SH-SY5Y (cell line): Measurements from ENCODE around the gene ACAN.

Experiments used
- GATA2 ChIP-seq: IDR thresholded peaks from 2 replicates; pipeline ENCODE4 v1.6.1; 2011; ENCODE audit warnings: mild to moderate bottlenecking, low read depth, low read length
- GATA3 ChIP-seq: IDR thresholded peaks from 2 replicates; pipeline ENCODE4 v1.6.1; 2011; ENCODE audit warnings: low read depth, mild to moderate bottlenecking, low read length, moderate library complexity

DNA sequence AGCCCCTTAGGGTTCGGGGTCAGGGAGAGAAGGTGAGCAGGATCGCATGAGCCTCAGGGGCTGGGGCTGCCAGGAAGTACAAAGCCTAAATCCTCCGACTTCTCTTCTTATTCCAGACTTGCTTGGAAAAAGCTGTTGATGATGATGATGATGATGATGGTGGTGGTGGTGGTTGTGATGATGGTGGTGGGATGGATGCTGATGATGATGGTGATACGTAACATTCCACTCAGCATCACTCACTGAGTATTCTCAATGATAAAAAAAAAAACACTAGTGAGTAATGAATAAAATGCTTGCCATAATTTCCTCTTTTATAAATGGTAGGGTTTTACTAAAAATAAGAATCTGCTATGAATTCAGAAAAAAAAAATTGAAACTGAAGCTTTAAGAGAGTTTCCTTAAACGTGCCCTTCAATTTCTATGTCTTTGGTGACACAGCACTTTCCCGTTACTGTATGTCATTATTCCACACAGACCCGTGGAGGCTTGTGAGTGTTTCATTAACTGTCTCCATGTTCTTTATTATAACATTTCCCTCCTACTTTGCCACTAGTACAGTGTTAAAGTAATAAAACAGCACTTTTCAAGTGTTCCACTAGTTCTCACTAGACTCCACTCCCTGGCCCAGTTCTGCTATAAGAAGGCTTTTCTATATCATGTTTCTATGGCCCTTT, 5.4 kb upstream of the ACAN start:
- TF ChIP-seq GATA3 = no peak
- no peak for TF ChIP-seq GATA2
